GM12878 (cell line): ENCODE data around the gene CAMTA2. TPM values are rescaled to one million over a fixed set of nuclear protein-coding genes. Genes with fewer than 3 reads are reported as not detected.
A peak's percentile ranks its signal among the peaks of the same experiment; 100 is the strongest.

Source experiments
- CEBPZ ChIP-seq: fragments of 150-350 bp; IDR thresholded peaks from 2 replicates; pipeline ENCODE4 v1.6.1; 2016; ENCODE audit warnings: low read depth, low read length
- EGR1 ChIP-seq, 2 experiments: IDR thresholded peaks; 1 replicate in 1 of 2; 2 replicates in 1 of 2; pipeline ENCODE4 v1.6.1; 2011 to 2012; ENCODE audit warnings: low read depth in 2 of 2, low read length in 2 of 2, borderline replicate concordance in 1 of 2, mild to moderate bottlenecking in 1 of 2, moderate library complexity in 1 of 2
- FOXK2 ChIP-seq: fragments of 450-650 bp; IDR thresholded peaks from 2 replicates; pipeline ENCODE4 v1.6.1; 2017; ENCODE audit warnings: mild to moderate bottlenecking, moderate library complexity
- FOXM1 ChIP-seq: IDR thresholded peaks from 2 replicates; pipeline ENCODE4 v1.6.1; 2012; ENCODE audit warnings: low read depth, mild to moderate bottlenecking, inconsistent platforms, low read length, moderate library complexity
- HDAC2 ChIP-seq: fragments of 200-600 bp; sonication (generic); IDR thresholded peaks from 2 replicates; pipeline ENCODE4 v1.6.1; 2017
- HSF1 ChIP-seq: fragments of 150-350 bp; IDR thresholded peaks from 2 replicates; pipeline ENCODE4 v1.6.1; 2014; ENCODE audit warnings: mild to moderate bottlenecking, low read depth, low read length
- IKZF1 ChIP-seq: fragments of 450-650 bp; conservative IDR thresholded peaks from 2 replicates; pipeline ENCODE4 v1.6.1; 2017; ENCODE audit warnings: antibody characterized with exemption, mild to moderate bottlenecking
- LARP7 ChIP-seq: fragments of 450-650 bp; IDR thresholded peaks from 2 replicates; pipeline ENCODE4 v1.6.1; 2017; ENCODE audit warnings: mild to moderate bottlenecking
- NBN ChIP-seq: fragments of 450-650 bp; IDR thresholded peaks from 2 replicates; pipeline ENCODE4 v1.6.1; 2016
- NRF1 ChIP-seq: conservative IDR thresholded peaks from 2 replicates; pipeline ENCODE4 v1.6.1; 2011; ENCODE audit warnings: mild to moderate bottlenecking, low read depth, low read length, improper control_type of control experiment
- POLR2AphosphoS5 ChIP-seq: IDR thresholded peaks from 2 replicates; pipeline ENCODE4 v1.6.1; 2011; ENCODE audit warnings: mild to moderate bottlenecking, low read length, inconsistent platforms
- RELB ChIP-seq: fragments of 450-650 bp; IDR thresholded peaks from 2 replicates; pipeline ENCODE4 v1.6.1; 2017; ENCODE audit warnings: low read depth, mild to moderate bottlenecking, moderate library complexity
- SMARCA5 ChIP-seq: fragments of 450-650 bp; IDR thresholded peaks from 2 replicates; pipeline ENCODE4 v1.6.1; 2017; ENCODE audit warnings: mild to moderate bottlenecking
- STAT1 ChIP-seq: fragments of 450-650 bp; conservative IDR thresholded peaks from 2 replicates; pipeline ENCODE4 v1.6.1; 2014; ENCODE audit warnings: antibody characterized with exemption, mild to moderate bottlenecking
- TBL1XR1 ChIP-seq: IDR thresholded peaks from 2 replicates; pipeline ENCODE4 v1.6.1; 2012; ENCODE audit warnings: low read depth, low read length, improper control_type of control experiment
- TCF3 ChIP-seq: IDR thresholded peaks from 2 replicates; pipeline ENCODE4 v1.6.1; 2012; ENCODE audit warnings: low read depth, mild to moderate bottlenecking, low read length, borderline replicate concordance; ENCODE audit not compliant: insufficient read depth
- USF2 ChIP-seq: IDR thresholded peaks from 2 replicates; pipeline ENCODE4 v1.6.1; 2011; ENCODE audit warnings: low read depth, low read length, improper control_type of control experiment, borderline replicate concordance
- YBX1 ChIP-seq: fragments of 450-650 bp; IDR thresholded peaks from 2 replicates; pipeline ENCODE4 v1.6.1; 2016; ENCODE audit warnings: antibody characterized with exemption
- ZNF592 ChIP-seq: fragments of 450-650 bp; IDR thresholded peaks from 2 replicates; pipeline ENCODE4 v1.6.1; 2017; ENCODE audit warnings: mild to moderate bottlenecking, moderate library complexity
- ZSCAN29 ChIP-seq: fragments of 450-650 bp; IDR thresholded peaks from 2 replicates; pipeline ENCODE4 v1.6.1; 2017; ENCODE audit warnings: mild to moderate bottlenecking, moderate library complexity
- polyA plus RNA-seq, 11 experiments: library from polyadenylated mRNA; depleted of rRNA in 4 of 11; unstranded in 6 of 11; stranded (reverse) in 5 of 11; fragments of >200 nt; fragmentation: Nextera tagmentation in 4 of 11; fragmentation: Illumina TruSeq in 1 of 11; extraction: Ambion mirVana in 4 of 11; extraction: Trizol in 1 of 11; gene quantifications; 1 replicate in 1 of 11; 2 replicates in 10 of 11; pipeline versions ENCODE4 v1.2.1 to v1.2.3, GENCODE V29; 2011 to 2016; ENCODE audit warnings: inconsistent platforms in 2 of 11, missing spikeins in 2 of 11, low read depth in 1 of 11
- total RNA-seq, 4 experiments: library from RNA; depleted of rRNA in 3 of 4; stranded (reverse); fragments of >200 nt in 3 of 4; fragmentation: Illumina TruSeq in 1 of 4; extraction: Trizol in 1 of 4; gene quantifications; 2 replicates each; pipeline versions ENCODE4 v1.2.1 to v1.2.3, GENCODE V29; 2013 to 2021

Gene CAMTA2
- total and polyA plus RNA-seq, 10 of the 15 experiments (the other 5 are each of a cell fraction or from before 2014, with no cell fraction given), result 0.42 to 29.3 (median 11.2) TPM

GRCh38 chr17:4944554-4945175 lies 42.8 kb downstream of the CAMTA2 start (continued):
- TF ChIP-seq HSF1 (no peak), NRF1 (no peak), YBX1 (no peak), POLR2AphosphoS5 (peak; percentile 77), RELB (no peak), LARP7 (no peak), HDAC2 (no peak), TCF3 (0 out of 2 replicates have a peak, but pooled peaks have one; percentile 38), ZSCAN29 (no peak), SMARCA5 (no peak), USF2 (no peak), EGR1 (IDR thresholded peaks at IDR 0.05; ENCODE audit: borderline replicate concordance in 1 of 2, low read depth in 2 of 2, low read length in 2 of 2) (0 out of 3 replicates have a peak, but pooled peaks of 1 of the 2 experiments have one; percentile 40), STAT1 (no peak), FOXK2 (no peak), TBL1XR1 (peak; percentile 30; the same call in 1 of the 2 replicates), FOXM1 (no peak), NBN (no peak), IKZF1 (no peak), CEBPZ (peak; percentile 23; the same call in 1 of the 2 replicates), ZNF592 (no peak)
